Astrocyte of the spinal cord (primary cell): ENCODE data around the gene GASK1B.
A peak's percentile ranks its signal among the peaks of the same experiment; 100 is the strongest.

Experiments
- DNase-seq: peaks from one replicate; pipeline ENCODE4 v3.0.0; 2011; ENCODE audit warnings: low read depth, low spot score
- H3K4me3 ChIP-seq: 2 replicates; pipeline ENCODE4 v1.5.1; 2011; ENCODE audit warnings: low read depth, mild to moderate bottlenecking, low read length, moderate library complexity
- in situ Hi-C: cut with HindIII; loops from 2 replicates; pipeline ENCODE4 v1.10.0; 2017; ENCODE audit warnings: low sequenced_read_pairs
- TF ChIP-seq, protein P1 (sequence below): IDR thresholded peaks from 2 replicates; pipeline ENCODE4 v1.5.1; 2012; ENCODE audit warnings: low read depth, mild to moderate bottlenecking, low read length, inconsistent platforms

GASK1B gene

DNA sequence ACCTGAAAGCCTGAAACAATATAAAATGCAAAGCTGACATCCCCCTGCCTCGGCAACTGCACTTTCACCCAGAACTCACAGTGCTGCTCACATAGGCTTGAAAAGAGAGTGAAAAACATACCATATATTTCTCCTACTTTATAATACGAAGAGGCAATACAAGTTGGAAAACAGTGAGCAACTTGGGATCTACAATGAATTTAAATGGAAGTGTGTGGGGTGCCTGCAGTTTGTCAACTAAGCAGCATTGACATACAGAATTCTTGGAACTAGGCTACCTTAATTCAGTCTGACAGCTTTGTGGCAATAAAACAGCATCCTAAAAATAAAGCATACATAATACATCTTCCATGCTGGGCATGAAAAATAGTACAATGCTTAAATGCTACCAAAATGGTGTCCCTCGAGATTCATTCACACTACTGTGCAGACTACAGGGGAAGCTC, 8.0 kb downstream of the GASK1B start:
- in situ Hi-C loops = no loop called here
- TF ChIP-seq, protein P1, sequence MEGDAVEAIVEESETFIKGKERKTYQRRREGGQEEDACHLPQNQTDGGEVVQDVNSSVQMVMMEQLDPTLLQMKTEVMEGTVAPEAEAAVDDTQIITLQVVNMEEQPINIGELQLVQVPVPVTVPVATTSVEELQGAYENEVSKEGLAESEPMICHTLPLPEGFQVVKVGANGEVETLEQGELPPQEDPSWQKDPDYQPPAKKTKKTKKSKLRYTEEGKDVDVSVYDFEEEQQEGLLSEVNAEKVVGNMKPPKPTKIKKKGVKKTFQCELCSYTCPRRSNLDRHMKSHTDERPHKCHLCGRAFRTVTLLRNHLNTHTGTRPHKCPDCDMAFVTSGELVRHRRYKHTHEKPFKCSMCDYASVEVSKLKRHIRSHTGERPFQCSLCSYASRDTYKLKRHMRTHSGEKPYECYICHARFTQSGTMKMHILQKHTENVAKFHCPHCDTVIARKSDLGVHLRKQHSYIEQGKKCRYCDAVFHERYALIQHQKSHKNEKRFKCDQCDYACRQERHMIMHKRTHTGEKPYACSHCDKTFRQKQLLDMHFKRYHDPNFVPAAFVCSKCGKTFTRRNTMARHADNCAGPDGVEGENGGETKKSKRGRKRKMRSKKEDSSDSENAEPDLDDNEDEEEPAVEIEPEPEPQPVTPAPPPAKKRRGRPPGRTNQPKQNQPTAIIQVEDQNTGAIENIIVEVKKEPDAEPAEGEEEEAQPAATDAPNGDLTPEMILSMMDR = no peak
- no peak overlapping the region for H3K4me3 ChIP-seq
- no peak for DNase-seq

DNA sequence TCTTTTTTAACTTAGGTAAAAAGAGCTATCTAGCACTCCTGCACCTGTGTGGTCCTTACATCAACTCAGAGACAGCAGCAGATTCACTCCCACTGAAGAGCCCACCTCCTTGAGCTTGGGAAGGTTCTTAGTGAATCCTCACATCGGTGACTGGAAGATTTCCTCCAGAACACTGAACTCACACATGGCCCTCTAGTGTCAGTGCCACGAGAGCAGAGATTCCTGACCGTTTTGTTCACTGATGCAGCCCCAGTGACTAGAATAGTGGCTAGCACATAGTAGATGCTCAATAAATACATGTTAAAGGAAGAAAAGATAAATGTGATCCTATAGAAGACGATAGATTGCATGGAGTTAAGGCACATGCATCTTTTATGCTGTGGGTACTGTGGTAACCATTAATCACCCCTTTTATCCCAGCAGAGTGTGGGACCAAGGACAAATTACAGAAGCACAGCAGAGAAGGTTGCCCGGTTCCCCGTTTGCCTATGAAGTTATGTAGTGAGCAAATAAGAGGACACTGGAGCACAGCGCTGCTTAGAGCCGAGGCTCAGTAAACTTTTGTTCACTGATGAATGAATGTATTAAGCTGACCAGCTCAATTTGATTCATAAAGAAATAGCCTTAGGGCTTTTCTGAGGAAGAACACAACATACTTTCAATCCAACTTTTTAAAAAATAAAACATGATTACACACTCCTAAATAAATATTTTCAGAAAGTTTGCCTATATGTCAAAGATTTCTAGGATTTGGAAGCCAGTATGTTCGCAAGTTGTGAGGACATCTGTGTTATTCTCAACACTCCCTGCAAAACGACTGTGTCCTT, 8.7 kb downstream of the GASK1B start:
- TF ChIP-seq, protein P1 = peak; percentile 5
- in situ Hi-C loops = no loop called here
- H3K4me3 ChIP-seq = no peak overlapping the region
- DNase-seq = no peak

DNA sequence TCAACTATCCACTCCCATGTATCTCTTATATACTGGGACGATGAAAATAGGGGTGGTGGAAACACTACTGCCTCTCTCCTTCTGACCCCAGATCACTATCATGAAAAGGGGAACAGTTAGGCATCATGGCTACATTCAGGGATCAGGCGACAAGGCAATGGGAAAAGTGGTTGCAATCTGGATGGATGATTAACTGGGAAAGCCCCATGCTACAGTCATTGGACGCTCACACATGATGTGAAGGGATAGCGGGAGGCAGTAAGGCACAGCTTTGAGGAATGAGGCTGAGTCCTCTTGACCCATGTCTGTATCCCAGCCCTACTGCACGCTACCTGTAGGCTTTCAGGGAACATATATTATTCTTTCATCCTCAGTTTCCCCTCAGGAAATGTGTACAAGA, 10.2 kb downstream of the GASK1B start:
- no peak for DNase-seq
- TF ChIP-seq, protein P1 = no peak
- H3K4me3 ChIP-seq = no peak overlapping the region
- in situ Hi-C loops = no loop called here

DNA sequence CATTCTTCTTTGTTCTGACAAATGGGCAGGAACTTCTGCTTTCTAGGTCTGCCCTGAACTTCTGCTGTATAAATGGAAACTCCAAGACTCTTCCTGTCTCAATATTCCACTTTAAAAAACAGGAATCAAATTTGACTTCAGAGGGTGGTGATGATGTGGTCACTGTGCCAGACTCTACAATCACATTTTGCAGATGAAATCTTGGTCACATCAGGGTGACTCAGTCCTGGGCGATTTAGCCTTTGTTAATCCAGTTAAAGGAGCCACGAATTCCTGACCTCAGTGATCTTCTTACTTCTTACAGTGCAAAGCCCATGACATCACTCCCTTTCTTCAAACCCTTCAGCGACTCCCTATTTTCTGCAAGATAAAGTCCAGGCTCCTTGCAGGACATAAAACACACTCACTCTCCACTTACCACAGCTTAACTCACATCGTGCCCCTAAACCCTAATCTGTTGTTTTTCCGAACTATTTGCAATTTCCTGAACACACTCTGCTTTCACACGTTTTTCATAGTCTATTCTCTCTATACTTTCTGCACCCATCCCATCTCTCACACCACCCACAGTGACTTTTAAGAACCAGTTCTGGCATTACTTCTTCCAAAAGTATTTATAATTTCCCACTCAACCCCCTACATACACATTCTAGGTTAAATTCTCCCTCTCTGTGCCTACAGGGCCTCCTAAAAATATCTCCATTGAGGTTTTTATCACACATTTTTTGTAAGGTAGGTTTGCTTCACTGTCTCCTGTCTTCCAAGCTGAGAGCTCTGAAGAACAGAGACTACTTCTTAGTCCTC, 11.1 kb downstream of the GASK1B start:
- in situ Hi-C loops = no loop called here
- peak; percentile 85 for DNase-seq
- no peak overlapping the region for H3K4me3 ChIP-seq
- TF ChIP-seq, protein P1 = no peak

DNA sequence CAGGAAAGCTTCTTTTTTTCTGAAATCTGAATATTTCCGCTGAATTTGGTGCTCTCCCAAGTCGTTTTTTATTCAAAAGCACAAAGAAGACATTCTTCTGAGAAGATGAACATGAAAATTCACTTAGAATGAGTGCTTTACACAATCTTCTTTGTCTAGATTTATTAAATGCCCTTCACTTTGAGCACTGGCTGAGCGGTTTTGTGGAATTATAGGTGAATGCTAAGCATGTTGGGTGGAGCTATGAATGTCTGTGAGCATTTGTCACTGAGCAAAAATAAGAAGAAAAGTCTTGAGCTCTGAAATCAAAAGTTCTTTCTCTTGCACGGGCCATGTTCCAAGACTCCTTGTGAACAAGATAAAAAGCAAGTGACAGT, 13.1 kb downstream of the GASK1B start:
- no peak for DNase-seq
- no peak overlapping the region for H3K4me3 ChIP-seq
- in situ Hi-C loops = no loop called here
- TF ChIP-seq, protein P1 = no peak

DNA sequence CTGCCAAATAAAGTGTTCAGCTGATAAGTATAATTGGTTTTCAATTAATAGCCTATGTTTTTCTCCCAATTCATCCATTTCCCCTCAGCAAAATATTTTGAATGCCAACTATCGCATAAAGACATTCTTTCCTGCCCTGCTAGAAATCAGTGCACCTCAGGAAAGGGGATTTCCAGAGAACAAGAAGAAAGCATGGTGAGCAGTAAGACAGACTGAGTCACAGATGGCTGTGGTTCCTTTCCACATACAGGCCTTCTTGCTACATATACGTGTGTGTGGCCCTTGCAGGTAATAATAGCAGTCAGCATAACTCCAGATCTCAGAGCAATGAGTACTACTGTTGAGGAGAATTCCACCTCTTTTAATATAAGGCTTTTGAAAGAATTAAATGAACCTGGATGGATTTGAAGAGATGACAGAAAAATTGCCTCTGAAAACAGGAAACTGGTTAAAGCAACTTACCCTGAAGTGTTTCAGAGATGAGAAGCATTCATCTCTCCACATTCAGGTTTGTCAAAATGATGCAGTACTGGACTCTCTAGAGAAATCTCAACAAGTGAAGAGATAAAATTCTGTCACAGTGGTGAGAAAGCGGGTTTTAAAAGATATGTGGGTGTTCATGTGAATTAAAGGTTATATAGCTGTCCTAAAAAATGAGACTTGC, 13.6 kb downstream of the GASK1B start:
- DNase-seq = peak; percentile 75
- in situ Hi-C loops = no loop called here
- H3K4me3 ChIP-seq = no peak overlapping the region
- TF ChIP-seq, protein P1 = no peak
